ENCODE results near the gene ATP1B2.

DNA sequence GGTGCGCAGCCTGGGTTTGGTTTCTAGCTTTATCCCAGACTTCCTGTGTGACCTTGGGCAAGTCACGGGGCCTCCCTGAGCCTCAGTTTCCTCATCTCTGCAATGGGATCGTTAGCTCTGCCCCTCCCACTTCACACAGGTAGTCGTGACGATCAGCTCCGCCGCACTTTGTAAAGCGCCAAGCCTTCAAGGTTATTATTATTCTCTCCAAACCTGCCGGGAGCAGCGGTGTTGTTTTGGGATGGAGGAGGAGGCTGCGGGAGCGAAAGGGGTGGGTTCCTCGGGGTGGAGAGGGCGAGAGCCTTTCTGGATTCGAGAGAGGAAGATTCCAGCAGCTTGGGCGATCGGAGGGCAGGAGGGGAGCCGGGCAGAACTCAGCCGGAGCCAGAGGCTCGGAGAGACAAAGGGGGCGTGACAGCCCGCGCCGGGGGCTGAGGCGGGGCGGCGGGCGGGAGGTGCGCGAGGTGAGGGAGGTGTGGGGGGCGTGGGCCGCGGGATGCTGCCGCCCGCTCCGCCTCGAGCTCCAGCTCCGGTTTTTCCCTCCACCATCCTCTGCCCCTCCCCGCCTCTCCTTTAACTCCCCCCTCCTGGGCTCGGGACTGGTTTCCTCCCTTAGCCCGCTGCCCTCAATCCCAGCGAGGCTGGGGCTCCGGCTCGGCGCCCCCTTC lies 54.0 kb downstream of the ATP1B2 start, which contains the start of gene EFNB3:
- no peak for TF ChIP-seq EZH2phosphoT487 (IDR thresholded peaks at IDR 0.05; ENCODE audit: insufficient read depth, low read depth)
- TF ChIP-seq EZH2 (IDR thresholded peaks at IDR 0.05; ENCODE audit: insufficient read depth, poor library complexity, severe bottlenecking), result peak; percentile 31

Measured in GM23248 (cell line).